Activated gamma-delta T cell (primary cell): ENCODE data around the gene ZNF101.

Source experiments
- DNase-seq: peaks from one replicate; lab custom pipeline; 2025; lab: John Stamatoyannopoulos, UW

The ZNF101 gene

DNA sequence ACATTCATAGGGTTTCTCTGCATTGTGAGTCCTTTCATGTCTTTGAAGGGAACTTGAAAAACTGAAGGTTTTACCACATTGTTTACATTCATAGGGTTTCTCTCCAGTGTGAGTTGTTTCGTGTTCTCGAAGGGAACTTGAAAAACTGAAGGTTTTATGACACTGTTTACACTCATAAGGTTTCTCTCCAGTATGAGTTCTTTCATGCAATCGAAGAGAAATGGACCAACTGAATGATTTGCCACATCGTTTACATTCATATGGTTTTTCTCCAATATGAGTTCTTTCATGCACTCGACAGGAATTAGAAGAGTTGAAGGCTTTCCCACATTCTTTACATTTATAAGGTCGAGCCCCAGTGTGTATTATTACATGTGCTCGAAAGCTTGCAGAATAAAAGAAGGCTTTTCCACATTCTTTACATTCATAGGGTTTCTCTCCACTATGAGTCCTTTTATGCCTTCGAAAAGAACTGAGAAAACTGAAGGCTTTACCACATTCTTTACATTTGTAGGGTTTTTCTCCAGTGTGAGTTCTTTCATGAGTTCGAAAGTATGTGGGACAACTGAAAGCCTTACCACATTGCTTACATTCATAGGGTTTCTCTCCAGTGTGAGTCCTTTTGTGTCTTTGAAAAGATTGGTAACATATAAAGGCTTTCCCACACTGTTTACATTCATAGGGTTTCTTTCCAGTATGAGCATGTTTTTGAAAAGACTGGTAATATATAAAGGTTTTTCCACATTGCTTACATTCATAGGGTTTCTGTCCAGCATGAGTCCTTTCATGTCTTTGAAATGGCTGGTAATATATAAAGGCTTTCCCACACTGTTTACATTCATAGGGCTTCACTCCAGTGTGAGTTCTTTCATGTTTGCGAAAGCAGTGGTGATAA lies 43.5 kb downstream of the ZNF101 start:
- no peak for DNase-seq

DNA sequence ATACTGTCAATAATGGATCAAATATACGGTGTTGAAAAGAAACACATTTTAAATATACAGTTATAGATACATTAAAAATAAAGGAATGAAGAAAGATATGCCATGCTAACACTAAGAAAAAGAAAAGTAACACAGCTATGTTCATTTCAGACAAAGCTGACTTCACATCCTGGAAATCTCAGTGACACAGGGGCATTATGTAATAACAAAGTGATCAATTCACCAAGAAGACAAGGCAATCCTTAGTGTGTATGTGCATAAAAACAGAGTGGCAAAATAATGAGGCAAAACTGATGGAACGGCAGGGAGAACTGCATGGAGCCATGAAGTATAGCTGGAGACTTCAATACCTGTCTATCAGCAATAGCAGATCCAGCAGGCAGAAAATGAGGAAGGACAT lies 51.2 kb downstream of the ZNF101 start:
- no peak for DNase-seq

DNA sequence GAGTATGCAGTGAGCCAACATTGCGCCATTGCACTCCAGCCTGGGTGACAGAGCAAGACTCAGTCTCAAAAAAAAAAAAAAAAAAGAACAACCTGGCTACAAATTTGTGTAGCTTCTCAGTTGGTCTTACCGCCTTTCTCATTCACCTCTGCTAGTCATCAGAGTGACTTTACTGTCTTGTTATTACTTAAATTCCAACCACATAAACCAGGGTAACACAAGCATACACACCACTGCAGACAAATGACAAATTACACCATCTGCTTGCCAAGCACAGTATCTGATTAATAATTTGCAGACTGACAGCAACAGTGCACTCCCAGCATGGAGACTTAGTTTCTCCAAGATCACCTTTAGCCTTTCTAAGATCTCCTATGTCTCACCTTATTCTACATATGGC lies 53.3 kb downstream of the ZNF101 start:
- DNase-seq = no peak

DNA sequence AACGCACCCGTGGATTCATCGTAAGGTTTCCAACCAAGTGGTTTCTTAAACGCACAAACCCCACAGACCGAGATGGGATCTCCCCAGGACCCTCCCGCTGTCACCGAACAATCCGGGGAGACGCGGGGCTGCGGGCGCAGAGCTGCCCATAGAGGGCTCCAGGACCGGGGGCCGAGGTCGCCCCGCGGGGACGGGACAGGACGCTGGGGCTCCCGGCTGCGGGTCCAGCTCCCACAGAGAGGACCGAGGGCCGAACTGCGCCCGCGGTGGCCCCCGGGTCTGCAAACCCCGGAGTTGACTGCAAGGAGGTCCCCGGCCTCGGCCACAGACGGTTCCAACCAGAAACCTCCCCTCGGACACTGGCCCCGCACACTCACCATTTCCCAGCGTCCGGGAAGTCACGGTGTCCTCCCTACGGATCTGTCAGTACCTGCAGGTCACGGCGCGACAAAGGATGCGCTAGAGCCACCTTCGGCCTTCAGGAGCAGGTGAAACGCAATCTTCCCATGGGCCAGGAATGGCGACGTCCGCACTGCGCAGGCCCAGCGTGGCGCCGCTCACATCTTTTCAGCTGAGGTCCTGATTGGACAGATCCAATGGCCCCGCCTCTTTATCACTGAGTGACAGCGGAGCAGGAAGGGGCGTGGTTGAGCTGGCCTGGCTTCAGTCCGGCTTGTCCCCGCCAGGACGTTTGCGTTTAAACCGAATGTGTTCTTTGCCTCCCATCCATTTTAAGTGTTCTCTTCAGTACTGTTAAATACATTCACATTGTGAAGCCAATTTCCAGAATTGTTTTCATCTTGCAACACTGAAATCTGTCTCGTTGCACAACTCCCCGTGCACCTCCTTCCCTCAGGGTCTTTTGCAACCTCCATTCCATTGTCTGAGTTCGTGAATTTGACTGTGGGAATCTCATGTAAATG lies 64.2 kb downstream of the ZNF101 start, which contains the start of gene ZNF14:
Gene ZNF14 (minus strand): TSS at position 534 of the 923 bp plus-strand sequence. CDS start 154 bp downstream, at position 380.
- DNase-seq = peak; percentile 70
